Fibroblast of upper back skin (primary cell): ENCODE results near the gene EPHB6.

ENCODE experiments used
- DNase-seq: peaks from one replicate; pipeline ENCODE4 v3.0.0-alpha.2; 2013

The EPHB6 gene

GRCh38 chr7:142898377-142899170 lies 43.7 kb downstream of the EPHB6 start:
- DNase-seq = no peak

DNA sequence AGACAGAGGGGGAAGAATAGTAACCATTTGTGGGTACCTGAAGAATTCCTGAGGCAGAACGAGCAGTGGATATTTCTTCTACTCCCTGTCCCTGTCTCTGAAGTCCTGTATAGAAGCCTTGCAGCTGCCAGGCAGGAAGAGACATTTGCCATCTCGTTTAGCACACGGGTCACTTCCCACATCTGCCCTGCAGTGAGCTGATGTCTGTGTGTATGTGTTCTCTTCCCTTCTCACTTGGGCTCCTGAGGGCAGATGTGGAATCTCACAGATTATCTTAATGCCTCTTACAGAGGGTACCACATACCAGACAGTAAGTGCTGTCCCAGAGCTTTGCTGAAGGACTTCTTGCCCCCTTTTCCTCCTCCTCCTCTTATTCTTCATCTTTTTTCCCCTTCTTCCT lies 44.8 kb downstream of the EPHB6 start:
- no peak for DNase-seq

GRCh38 chr7:142901426-142902259 lies 46.8 kb downstream of the EPHB6 start:
- no peak for DNase-seq

GRCh38 chr7:142904128-142904527 lies 49.3 kb downstream of the EPHB6 start:
- DNase-seq = no peak

GRCh38 chr7:142905759-142906158 lies 50.9 kb downstream of the EPHB6 start:
- no peak for DNase-seq

- DNase-seq = no peak
These were observed 51.8 kb downstream of the EPHB6 start for GRCh38 chr7:142906643-142907042.

DNA sequence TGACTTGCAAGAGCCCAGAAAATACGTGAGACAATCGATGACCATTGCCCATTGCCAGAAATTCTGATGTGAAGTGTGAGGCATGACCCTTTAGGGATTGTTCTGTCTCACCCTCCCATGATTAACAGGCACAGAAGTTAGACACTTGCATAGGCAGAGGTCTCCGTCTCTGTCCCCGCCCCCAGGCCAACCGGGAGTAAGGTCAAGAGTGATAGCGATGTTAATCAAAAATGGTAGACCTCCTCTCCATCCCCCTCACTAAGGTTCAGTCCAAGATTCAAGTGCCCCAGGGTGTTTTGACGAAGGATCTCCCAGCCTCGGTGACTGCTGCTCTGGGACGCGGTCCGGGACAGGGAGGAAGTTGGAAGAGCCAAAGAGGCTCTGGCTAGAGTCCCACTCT lies 53.4 kb downstream of the EPHB6 start:
- no peak for DNase-seq

DNA sequence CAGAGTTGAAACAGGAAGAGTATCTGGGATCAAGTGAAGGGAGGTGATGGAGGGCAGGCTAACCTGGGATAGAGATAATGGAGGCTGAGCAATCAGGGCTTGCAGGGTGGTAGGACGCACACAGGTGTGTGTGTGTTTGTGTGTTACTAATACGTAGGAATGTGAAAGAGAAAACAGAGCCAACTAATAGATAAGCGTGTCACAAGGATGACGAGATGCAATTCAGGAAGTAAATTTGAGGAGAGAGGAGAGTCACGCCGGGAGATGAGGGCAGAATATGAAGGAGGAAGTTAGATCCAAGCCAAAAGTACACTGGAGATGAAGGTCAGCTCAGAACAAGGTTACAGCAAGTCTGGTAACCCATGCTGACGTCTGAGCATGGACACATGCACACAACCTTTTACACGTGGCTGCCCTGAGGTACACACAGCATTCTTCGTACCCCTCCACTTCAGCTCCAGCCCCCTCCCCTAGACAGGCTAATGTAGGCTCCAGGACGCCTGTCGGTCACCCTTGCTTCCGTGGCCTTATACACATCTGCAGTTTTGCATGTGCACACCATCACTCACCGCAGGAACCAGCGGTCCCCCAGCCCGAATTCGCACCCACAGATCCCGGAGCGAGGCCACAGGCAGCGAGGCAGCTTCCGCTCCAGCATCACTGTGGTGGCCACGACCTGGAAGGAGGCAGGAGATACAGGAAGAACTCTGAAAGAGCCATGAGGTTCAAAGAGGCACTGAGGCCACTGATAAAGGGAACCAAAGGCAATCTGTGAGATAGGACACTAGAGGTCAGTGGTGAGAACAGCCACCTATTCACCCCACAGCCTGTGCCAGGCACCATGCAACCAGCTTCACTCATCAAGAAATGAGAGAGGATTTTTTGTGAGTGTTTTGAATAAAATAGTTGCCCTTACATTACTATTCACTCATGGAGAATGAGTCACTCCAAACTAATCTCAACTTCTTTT lies 54.3 kb downstream of the EPHB6 start:
- no peak for DNase-seq

DNA sequence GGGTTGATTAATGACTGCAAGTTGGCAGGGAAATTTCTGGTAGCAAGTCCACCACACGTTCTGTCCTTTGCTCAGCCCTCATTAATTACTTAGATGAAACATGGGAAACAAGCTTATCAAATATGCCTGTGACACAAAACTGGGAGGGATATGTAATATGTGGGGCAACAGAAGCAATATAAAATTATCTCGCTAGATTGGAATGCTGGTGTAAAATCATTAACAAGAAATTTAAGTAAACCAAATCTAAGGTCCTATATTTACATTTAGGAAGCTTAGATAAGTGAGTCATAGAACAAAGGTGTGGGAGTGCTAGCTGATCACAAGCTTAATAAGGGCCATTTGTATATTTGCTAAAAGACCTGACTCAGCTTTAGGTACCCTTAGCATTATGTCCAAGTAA lies 55.2 kb downstream of the EPHB6 start:
- DNase-seq = no peak

DNA sequence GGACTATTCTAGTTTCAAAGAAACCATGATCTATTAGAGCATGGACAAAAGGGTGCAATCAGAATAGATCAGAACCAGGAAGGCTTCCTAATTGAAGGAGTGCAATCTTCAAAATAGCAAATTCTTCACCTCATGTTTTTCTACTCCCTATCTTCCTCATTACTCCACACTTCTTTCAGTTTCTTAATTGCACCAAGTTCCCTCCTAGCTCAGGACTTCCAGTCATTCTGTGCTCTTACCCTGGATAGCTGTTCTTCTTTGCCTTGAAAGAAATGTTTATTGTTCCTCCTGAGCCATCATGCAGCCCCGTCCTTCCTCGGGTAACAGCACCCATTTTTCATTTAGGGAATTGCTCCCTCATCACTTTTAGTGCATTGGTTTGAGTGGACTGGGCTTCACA lies 55.6 kb downstream of the EPHB6 start:
- no peak for DNase-seq

GRCh38 chr7:142913051-142913450 lies 58.2 kb downstream of the EPHB6 start:
- no peak for DNase-seq

DNA sequence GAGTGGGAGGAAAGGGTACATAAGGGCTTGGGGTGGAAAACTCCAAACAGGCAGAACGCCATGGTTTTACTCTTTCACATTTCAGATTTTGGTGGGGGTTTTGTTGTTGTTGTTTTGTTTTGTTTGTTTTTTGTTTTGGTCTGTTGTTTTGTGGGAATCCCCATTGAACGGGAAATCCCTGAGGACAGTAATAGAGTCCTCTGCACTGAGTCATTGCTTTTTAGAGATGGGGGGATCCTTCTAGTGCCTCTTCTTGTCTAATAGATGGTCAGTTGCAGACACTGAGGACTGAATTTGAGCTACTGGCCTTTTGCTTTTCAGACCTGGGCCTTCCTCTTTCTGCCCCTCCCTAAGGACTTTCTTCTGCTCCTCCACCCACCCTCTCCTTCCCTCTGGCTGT lies 58.7 kb downstream of the EPHB6 start:
- no peak for DNase-seq

GRCh38 chr7:142914121-142914520 lies 59.2 kb downstream of the EPHB6 start:
- no peak for DNase-seq

DNA sequence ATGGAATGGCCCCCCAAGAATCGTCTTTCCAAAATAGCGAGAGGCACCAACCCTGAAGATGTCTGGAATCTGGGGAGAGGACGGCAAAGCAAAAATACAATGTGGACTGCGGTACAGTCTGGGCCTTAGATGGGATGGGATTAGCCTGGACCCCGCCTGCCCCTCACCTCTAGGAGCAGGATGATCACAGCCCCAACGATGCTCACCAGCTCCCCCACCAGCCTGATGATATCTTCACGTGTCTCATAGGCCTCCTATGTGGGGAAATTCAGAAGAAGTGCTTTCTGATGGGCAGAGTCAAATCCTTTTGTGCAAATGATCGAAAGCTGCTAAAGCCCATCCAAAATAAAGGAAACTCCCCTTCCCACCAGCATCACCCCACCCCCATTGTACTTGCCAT lies 60.4 kb downstream of the EPHB6 start:
- no peak for DNase-seq

DNA sequence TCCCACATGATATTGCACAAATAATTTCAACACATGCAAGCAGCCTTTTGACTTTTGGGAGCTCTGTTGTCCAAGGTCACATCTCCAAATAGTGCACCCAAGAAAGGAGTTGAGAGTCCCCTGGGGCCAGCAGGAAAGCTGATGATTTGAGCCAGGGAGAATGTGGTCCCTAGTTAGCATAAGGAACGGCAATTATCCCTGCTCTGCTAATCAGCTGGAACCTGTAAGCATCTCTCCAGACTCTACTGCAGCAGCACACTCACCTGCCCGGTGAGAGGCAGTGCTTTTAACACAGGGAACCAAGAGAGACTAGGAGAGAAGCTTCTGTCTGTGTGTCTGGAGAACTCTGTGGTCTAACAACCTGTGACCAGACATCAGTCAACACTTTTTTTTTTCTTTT lies 61.6 kb downstream of the EPHB6 start:
- no peak for DNase-seq

DNA sequence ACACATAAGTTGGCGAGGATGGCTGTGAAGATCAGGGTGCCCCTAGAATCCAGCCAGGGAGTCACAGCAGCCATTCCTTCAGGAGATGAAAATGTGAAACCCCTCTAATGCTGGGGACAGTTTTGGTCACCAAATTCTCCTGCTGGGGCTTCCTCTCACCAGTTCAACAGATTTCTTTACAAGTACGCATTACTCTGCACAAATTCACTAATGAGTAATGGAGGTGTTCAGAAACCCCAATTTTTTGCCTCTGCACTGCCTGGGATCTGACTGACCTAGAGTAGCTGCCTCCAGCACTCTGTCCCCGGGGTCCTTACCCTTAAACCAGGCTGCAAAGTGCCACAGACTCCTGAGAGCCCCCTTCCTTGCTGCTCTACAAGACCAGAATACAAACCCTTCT lies 62.6 kb downstream of the EPHB6 start:
- DNase-seq = no peak

DNA sequence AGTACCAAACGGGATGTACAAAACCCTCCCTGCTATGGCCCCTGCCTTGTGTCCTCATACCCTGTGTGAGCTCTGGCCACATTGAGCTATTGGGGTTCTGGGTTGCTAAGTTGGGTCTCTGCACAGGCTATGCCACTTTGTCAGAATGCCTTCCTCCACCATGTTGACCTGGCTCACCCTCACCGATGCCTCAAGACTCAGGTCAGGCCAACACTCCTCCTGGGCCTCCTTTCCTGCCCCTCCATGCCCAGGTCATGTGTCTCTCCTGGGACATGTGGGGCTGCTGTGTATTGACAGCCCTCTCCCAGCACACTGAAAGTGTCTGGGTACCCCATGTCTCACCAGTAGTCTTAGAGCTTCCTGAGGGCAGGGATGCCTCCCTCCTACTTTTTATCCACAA lies 64.0 kb downstream of the EPHB6 start:
- DNase-seq = no peak

DNA sequence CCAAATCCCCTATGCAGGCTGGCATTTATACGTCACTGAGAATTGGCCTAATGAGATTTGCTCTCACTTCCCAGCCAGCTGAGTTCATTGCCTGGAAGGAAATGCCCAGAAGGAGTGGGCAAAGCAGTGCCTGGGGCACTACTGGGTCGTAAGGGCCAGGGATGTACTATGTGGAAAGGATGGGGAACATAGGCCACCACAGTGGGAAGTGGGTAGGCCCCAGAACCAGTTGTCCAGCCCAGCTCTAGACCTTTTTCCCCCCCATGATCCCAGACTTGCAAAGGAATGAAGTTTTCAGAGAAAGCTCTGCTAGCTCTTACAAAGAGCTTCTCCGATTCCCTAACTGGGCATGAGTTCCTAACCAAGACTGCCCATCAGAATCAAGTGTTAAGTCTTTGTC lies 64.8 kb downstream of the EPHB6 start:
- no peak for DNase-seq
